Measurements from ENCODE around the gene TINAGL1. TPM values are rescaled to one million over a fixed set of nuclear protein-coding genes. Genes with fewer than 3 reads are reported as not detected.

The TINAGL1 gene
- total and polyA plus RNA-seq, 2 experiments from 2014 or later: 46.2 to 64.4 TPM

DNA sequence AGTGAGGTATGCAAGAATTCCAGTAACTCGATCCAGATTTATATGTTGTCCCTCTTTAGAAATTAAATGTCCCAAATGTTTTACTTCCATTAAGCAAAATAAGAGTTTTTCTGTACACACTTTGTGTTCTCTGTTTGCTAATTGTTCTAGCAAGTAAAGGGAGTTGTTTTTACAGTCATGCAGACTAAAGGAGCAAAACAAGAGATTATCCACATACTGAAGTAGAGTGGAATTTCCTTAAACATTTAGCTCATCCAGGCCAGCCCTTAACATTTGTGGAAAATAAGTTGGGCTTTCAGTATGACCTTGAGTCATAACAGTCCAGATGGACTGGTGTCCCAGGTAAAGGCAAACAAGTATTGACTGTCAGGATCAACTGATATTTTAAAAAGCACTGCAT lies 44.1 kb upstream of the TINAGL1 start:
- Histone ChIP-seq H3K27me3 (no peaks in the 10 kb centered on the region), H3K9me3 (ENCODE audit: low read depth) (no peaks in the 10 kb centered on the region), H3K4me3 (no peak overlapping the region), H3K79me2 (no peaks in the 10 kb centered on the region), H3K36me3 (replicated peaks; ENCODE audit: insufficient read depth, low read depth) (no peaks in the 10 kb centered on the region), H3K4me2 (no peak overlapping the region), H4K20me1 (ENCODE audit: insufficient read depth, poor library complexity, severe bottlenecking) (no peaks in the 10 kb centered on the region), H2AFZ (no peak overlapping the region), H3K4me1 (ENCODE audit: insufficient read depth) (peaks cover 12% of the 10 kb centered on the region), H3K27ac (no peak overlapping the region), H3K9me2 (replicated peaks; ENCODE audit: insufficient read depth) (no peaks in the 10 kb centered on the region)
- TF ChIP-seq, protein P1, sequence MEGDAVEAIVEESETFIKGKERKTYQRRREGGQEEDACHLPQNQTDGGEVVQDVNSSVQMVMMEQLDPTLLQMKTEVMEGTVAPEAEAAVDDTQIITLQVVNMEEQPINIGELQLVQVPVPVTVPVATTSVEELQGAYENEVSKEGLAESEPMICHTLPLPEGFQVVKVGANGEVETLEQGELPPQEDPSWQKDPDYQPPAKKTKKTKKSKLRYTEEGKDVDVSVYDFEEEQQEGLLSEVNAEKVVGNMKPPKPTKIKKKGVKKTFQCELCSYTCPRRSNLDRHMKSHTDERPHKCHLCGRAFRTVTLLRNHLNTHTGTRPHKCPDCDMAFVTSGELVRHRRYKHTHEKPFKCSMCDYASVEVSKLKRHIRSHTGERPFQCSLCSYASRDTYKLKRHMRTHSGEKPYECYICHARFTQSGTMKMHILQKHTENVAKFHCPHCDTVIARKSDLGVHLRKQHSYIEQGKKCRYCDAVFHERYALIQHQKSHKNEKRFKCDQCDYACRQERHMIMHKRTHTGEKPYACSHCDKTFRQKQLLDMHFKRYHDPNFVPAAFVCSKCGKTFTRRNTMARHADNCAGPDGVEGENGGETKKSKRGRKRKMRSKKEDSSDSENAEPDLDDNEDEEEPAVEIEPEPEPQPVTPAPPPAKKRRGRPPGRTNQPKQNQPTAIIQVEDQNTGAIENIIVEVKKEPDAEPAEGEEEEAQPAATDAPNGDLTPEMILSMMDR (IDR thresholded peaks at IDR 0.05; ENCODE audit: poor library complexity): no peak
- TF ChIP-seq EZH2 (IDR thresholded peaks at IDR 0.05; ENCODE audit: borderline replicate concordance): no peak
- DNase-seq (ENCODE audit: low spot score): no peak
- WGBS (ENCODE audit: low lambda C conversion rate, missing lambda C conversion rate): 77% methylated on average over 1 of the region's 1 CpG

DNA sequence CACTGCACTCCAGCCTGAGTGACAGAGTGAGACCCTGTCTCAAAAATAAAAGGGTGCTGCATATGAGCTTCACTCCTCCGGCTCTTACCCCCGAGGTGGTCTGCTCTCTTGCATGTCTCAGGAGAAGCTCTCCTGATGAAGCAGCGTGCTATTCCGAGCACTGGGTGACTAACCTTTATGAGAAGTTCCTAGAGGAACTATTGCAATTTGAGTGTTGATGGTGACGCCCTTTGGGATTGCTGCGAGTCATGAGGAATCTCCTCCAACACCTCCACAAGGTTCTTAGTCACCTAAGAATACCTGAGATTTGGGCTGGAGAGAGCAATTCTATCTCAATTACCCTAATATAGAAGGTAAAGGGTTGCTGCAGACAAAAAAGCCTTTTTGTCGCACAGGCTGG lies 40.8 kb upstream of the TINAGL1 start:
- DNase-seq (ENCODE audit: low spot score): no peak

DNA sequence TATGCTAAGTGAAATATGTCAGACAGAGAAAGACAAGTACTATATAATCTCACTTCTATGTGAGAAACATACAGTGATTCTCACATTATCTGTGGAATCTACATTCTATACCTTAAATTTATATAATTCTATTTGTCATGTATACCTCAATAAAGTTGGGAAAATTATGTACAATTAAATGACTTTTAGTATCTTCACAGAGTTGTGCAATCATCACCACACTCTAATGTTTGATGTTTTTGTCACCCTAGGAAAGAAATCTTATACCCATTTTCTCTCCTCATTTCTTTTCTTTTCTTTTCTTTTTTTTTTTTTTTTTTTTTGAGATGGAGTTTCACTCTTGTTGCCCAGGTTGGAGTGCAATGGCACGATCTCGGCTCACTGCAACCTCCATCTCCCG lies 37.0 kb upstream of the TINAGL1 start:
- no peak overlapping the region for H3K4me3 ChIP-seq
- WGBS (ENCODE audit: low lambda C conversion rate, missing lambda C conversion rate): 79% methylated on average over 3 of the region's 3 CpGs
- H3K27me3 ChIP-seq: no peaks in the 10 kb centered on the region
- no peaks in the 10 kb centered on the region for H3K9me2 ChIP-seq (replicated peaks; ENCODE audit: insufficient read depth)
- no peak overlapping the region for H3K27ac ChIP-seq
- H3K4me1 ChIP-seq (ENCODE audit: insufficient read depth): peaks cover 7% of the 10 kb centered on the region
- H3K9me3 ChIP-seq (ENCODE audit: low read depth): peaks cover 8% of the 10 kb centered on the region
- H2AFZ ChIP-seq: no peak overlapping the region
- TF ChIP-seq EZH2phosphoT487 (IDR thresholded peaks at IDR 0.05; ENCODE audit: low read depth, severe bottlenecking, unreplicated experiment): no peak
- TF ChIP-seq, protein P1 (IDR thresholded peaks at IDR 0.05; ENCODE audit: poor library complexity): no peak
- H4K20me1 ChIP-seq (ENCODE audit: insufficient read depth, poor library complexity, severe bottlenecking): no peaks in the 10 kb centered on the region
- no peak for DNase-seq (ENCODE audit: low spot score)
- no peaks in the 10 kb centered on the region for H3K36me3 ChIP-seq (replicated peaks; ENCODE audit: insufficient read depth, low read depth)
- no peak overlapping the region for H3K4me2 ChIP-seq
- H3K79me2 ChIP-seq: no peaks in the 10 kb centered on the region

More for the DNA sequence above, 40.8 kb upstream of the TINAGL1 start:
- Histone ChIP-seq H3K27me3 (no peaks in the 10 kb centered on the region), H3K9me3 (ENCODE audit: low read depth) (no peaks in the 10 kb centered on the region), H3K4me2 (no peak overlapping the region), H3K9me2 (replicated peaks; ENCODE audit: insufficient read depth) (no peaks in the 10 kb centered on the region), H2AFZ (no peak overlapping the region), H4K20me1 (ENCODE audit: insufficient read depth, poor library complexity, severe bottlenecking) (no peaks in the 10 kb centered on the region), H3K27ac (no peak overlapping the region), H3K79me2 (no peaks in the 10 kb centered on the region), H3K36me3 (replicated peaks; ENCODE audit: insufficient read depth, low read depth) (no peaks in the 10 kb centered on the region), H3K4me3 (no peak overlapping the region), H3K4me1 (ENCODE audit: insufficient read depth) (peaks cover 18% of the 10 kb centered on the region)
- 97% methylated on average over 7 of the region's 7 CpGs for WGBS (ENCODE audit: low lambda C conversion rate, missing lambda C conversion rate)
- TF ChIP-seq EZH2 (IDR thresholded peaks at IDR 0.05; ENCODE audit: borderline replicate concordance) (no peak), EZH2phosphoT487 (IDR thresholded peaks at IDR 0.05; ENCODE audit: low read depth, severe bottlenecking, unreplicated experiment) (no peak)
- TF ChIP-seq, protein P1 (IDR thresholded peaks at IDR 0.05; ENCODE audit: poor library complexity): no peak

DNA sequence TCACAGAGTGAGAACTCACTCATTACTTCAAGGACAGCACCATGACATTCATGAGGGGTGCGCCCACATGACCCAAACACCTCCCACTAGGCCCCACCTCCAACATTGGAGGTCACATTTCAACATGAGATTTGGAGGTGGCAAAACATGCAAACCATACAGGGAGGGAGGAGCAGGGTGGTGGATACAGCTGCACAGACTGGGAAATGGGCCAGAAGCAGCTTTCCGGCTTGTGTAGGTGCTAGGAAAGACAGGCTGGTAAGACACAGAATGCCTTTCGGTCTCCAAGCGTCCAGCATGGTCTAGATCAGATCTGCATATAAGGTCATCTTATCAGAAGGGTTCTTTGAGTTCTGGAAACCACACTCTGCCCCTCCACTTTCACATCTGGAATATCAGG lies 35.1 kb upstream of the TINAGL1 start:
- TF ChIP-seq EZH2phosphoT487 (IDR thresholded peaks at IDR 0.05; ENCODE audit: low read depth, severe bottlenecking, unreplicated experiment) (no peak), EZH2 (IDR thresholded peaks at IDR 0.05; ENCODE audit: borderline replicate concordance) (no peak)
- TF ChIP-seq, protein P1 (IDR thresholded peaks at IDR 0.05; ENCODE audit: poor library complexity): no peak
- H3K4me3 ChIP-seq: no peak overlapping the region
- H3K9me3 ChIP-seq (ENCODE audit: low read depth): peaks cover 8% of the 10 kb centered on the region
- H3K27ac ChIP-seq: no peak overlapping the region
- H3K36me3 ChIP-seq (replicated peaks; ENCODE audit: insufficient read depth, low read depth): no peaks in the 10 kb centered on the region
- H3K4me1 ChIP-seq (ENCODE audit: insufficient read depth): peaks cover 7% of the 10 kb centered on the region
- H3K4me2 ChIP-seq: no peak overlapping the region
- no peak for DNase-seq (ENCODE audit: low spot score)
- no peak overlapping the region for H2AFZ ChIP-seq
- 95% methylated on average over 4 of the region's 4 CpGs for WGBS (ENCODE audit: low lambda C conversion rate, missing lambda C conversion rate)
- no peaks in the 10 kb centered on the region for H4K20me1 ChIP-seq (ENCODE audit: insufficient read depth, poor library complexity, severe bottlenecking)
- no peaks in the 10 kb centered on the region for H3K79me2 ChIP-seq
- H3K27me3 ChIP-seq: no peaks in the 10 kb centered on the region
- H3K9me2 ChIP-seq (replicated peaks; ENCODE audit: insufficient read depth): no peaks in the 10 kb centered on the region
